HCT116 (cell line): ENCODE results near the gene CMIP. TPM values are rescaled to one million over a fixed set of nuclear protein-coding genes. Genes with fewer than 3 reads are reported as not detected.

Source experiments
- ATAC-seq: fragments of 200-7000 bp; cut with Tn5 transposase; 2 replicates; pipeline ENCODE4 v1.9.1; 2020; ENCODE audit warnings: mild to moderate bottlenecking, moderate library complexity
- BruUV-seq: library from RNA; stranded (reverse); fragments of 400-500 nt; replicated peaks from 2 replicates; lab custom pipeline; 2021; lab: Mats Ljungman, UMichigan
- CTCF ChIA-PET: fragments of 300-600 bp; sonication (Branson Sonifier 250); formaldehyde crosslinking; loops from one replicate; lab custom pipeline; 2021; ENCODE audit warnings: antibody characterized with exemption; lab: Charles Lee
- POLR2A ChIA-PET: fragments of 300-600, 350-600 bp; sonication (Branson Sonifier 250); formaldehyde crosslinking; loops from one replicate; lab custom pipeline; 2021; ENCODE audit warnings: antibody characterized with exemption; lab: Charles Lee
- RAD21 ChIA-PET, 2 experiments: fragments of 300-600 bp; sonication (Branson Sonifier 250); formaldehyde crosslinking; loops; one replicate each; lab custom pipeline; 2023; ENCODE audit warnings: low total read pairs in 2 of 2; ENCODE audit not compliant: uncharacterized antibody in 2 of 2, unreplicated experiment in 2 of 2, low non-redundant PET in 1 of 2; lab: Charles Lee
- DNase-seq: peaks from one replicate; pipeline ENCODE4 v3.0.0-alpha.2; 2010; ENCODE audit warnings: low read depth, low spot score
- H2AFZ ChIP-seq: fragments of 200-600 bp; shearing (Covaris generic), sonication (generic); 2 replicates; pipeline ENCODE4 v1.6.1; 2017; ENCODE audit warnings: low read depth, mixed run types, mixed read lengths, antibody characterized with exemption, low read length; ENCODE audit not compliant: poor library complexity, severe bottlenecking
- H3K27ac ChIP-seq: 2 replicates; pipeline ENCODE4 v1.5.1; 2012; ENCODE audit warnings: low read depth, low read length
- H3K27me3 ChIP-seq: fragments of 200-600 bp; sonication (generic); 2 replicates; pipeline ENCODE4 v1.6.1; 2016; ENCODE audit warnings: mixed run types, low read length, mixed read lengths; ENCODE audit not compliant: insufficient read depth
- H3K36me3 ChIP-seq, 2 experiments: fragments of 200-500 bp in 1 of 2; fragments of 200-600 bp in 1 of 2; sonication (Bioruptor generic) in 1 of 2; sonication (generic) in 1 of 2; 2 replicates each; pipeline versions ENCODE4 v1.5.1 to v1.6.1; 2014 to 2016; ENCODE audit warnings: low read length in 2 of 2, inconsistent platforms in 1 of 2, mixed read lengths in 1 of 2, mixed run types in 1 of 2; ENCODE audit not compliant: insufficient read depth in 2 of 2, control insufficient read depth in 1 of 2
- H3K4me1 ChIP-seq, 2 experiments: fragments of 200-600 bp in 1 of 2; sonication (generic) in 1 of 2; 2 replicates each; pipeline versions ENCODE4 v1.5.1 to v1.6.1; 2012 to 2017; ENCODE audit warnings: low read length in 2 of 2, inconsistent platforms in 1 of 2, mild to moderate bottlenecking in 1 of 2, mixed read lengths in 1 of 2, mixed run types in 1 of 2, moderate library complexity in 1 of 2; ENCODE audit not compliant: insufficient read depth in 2 of 2, control insufficient read depth in 1 of 2
- H3K4me2 ChIP-seq: fragments of 200-600 bp; sonication (generic); 2 replicates; pipeline ENCODE4 v1.6.1; 2017; ENCODE audit warnings: mixed run types, low read length, mixed read lengths
- H3K4me3 ChIP-seq, 2 experiments: fragments of 200-600 bp in 1 of 2; sonication (generic) in 1 of 2; replicated peaks in 1 of 2; 2 replicates each; pipeline ENCODE4 v1.5.1; 2011 to 2016; ENCODE audit warnings: low read length in 2 of 2, control low read depth in 1 of 2, low read depth in 1 of 2, mild to moderate bottlenecking in 1 of 2, mixed read lengths in 1 of 2, mixed run types in 1 of 2
- H3K79me2 ChIP-seq: fragments of 200-600 bp; sonication (generic); 2 replicates; pipeline ENCODE4 v1.6.1; 2017; ENCODE audit warnings: mild to moderate bottlenecking, mixed run types, low read length, moderate library complexity, mixed read lengths; ENCODE audit not compliant: insufficient read depth
- H3K9ac ChIP-seq: fragments of 200-600 bp; sonication (generic); 2 replicates; pipeline ENCODE4 v1.6.1; 2016; ENCODE audit warnings: low read length, mixed read lengths
- H3K9me2 ChIP-seq: fragments of 200-600 bp; sonication (generic), shearing (Covaris generic); 2 replicates; pipeline ENCODE4 v1.6.1; 2017; ENCODE audit warnings: mixed run types, mild to moderate bottlenecking, moderate library complexity; ENCODE audit not compliant: insufficient read depth
- H3K9me3 ChIP-seq, 2 experiments: fragments of 200-500 bp in 1 of 2; fragments of 200-600 bp in 1 of 2; sonication (Bioruptor generic) in 1 of 2; sonication (generic) in 1 of 2; 2 replicates each; pipeline ENCODE4 v1.6.1; 2014 to 2017; ENCODE audit warnings: low read length in 2 of 2, mixed read lengths in 2 of 2, inconsistent platforms in 1 of 2, low read depth in 1 of 2, mild to moderate bottlenecking in 1 of 2, mixed run types in 1 of 2, moderate library complexity in 1 of 2; ENCODE audit not compliant: control insufficient read depth in 1 of 2, insufficient read depth in 1 of 2
- H4K20me1 ChIP-seq: fragments of 200-600 bp; sonication (generic), shearing (Covaris generic); 2 replicates; pipeline ENCODE4 v1.6.1; 2017; ENCODE audit warnings: mixed run types, mild to moderate bottlenecking, moderate library complexity; ENCODE audit not compliant: insufficient read depth
- FOSL1 ChIP-seq: IDR thresholded peaks from 2 replicates; pipeline ENCODE4 v1.6.1; 2012; ENCODE audit warnings: low read depth
- POLR2A ChIP-seq: IDR thresholded peaks from 2 replicates; pipeline ENCODE4 v1.7.0; 2011; ENCODE audit warnings: borderline replicate concordance; ENCODE audit not compliant: insufficient read depth, insufficient read length; ENCODE audit errors: extremely low read depth
- POLR2AphosphoS5 ChIP-seq: IDR thresholded peaks from 2 replicates; pipeline ENCODE4 v1.6.1; 2011; ENCODE audit warnings: mild to moderate bottlenecking, low read depth, low read length, moderate library complexity
- SIN3A ChIP-seq: IDR thresholded peaks from 2 replicates; pipeline ENCODE4 v1.6.1; 2012; ENCODE audit warnings: low read depth
- SRF ChIP-seq: IDR thresholded peaks from 2 replicates; pipeline ENCODE4 v1.6.1; 2012; ENCODE audit warnings: low read depth
- TCF7L2 ChIP-seq: IDR thresholded peaks from 2 replicates; pipeline ENCODE4 v1.7.0; 2011; ENCODE audit warnings: borderline replicate concordance, inconsistent platforms; ENCODE audit not compliant: insufficient read depth, insufficient read length; ENCODE audit errors: extremely low read depth
- YY1 ChIP-seq: IDR thresholded peaks from 2 replicates; pipeline ENCODE4 v1.6.1; 2011; ENCODE audit warnings: low read length, low read depth, moderate library complexity, mild to moderate bottlenecking; ENCODE audit not compliant: insufficient replicate concordance; ENCODE audit errors: extremely low read depth
- intact Hi-C: fragments of 100-400 bp; cut with micrococcal nuclease; formaldehyde crosslinking; loops from 2 replicates; pipeline ENCODE4 v1.10.0; 2022
- total RNA-seq: library from RNA; stranded (reverse); gene quantifications from one replicate; pipeline ENCODE4 v1.2.1, GENCODE V29; 2021; ENCODE audit not compliant: unreplicated experiment
- TF ChIP-seq, protein P1 (sequence below): IDR thresholded peaks from 2 replicates; pipeline ENCODE4 v1.6.1; 2012; ENCODE audit warnings: low read depth
- TF ChIP-seq, protein P2 (sequence below), 3 experiments: fragments of 200-600 bp in 1 of 3; sonication (generic) in 1 of 3; IDR thresholded peaks in 2 of 3; conservative IDR thresholded peaks in 1 of 3; 2 replicates each; pipeline ENCODE4 v1.5.1; 2012 to 2017; ENCODE audit warnings: low read depth in 2 of 3, low read length in 2 of 3, antibody characterized with exemption in 1 of 3, borderline replicate concordance in 1 of 3, control low read depth in 1 of 3, mild to moderate bottlenecking in 1 of 3, mixed read lengths in 1 of 3, mixed run types in 1 of 3, moderate library complexity in 1 of 3; ENCODE audit not compliant: insufficient read depth in 1 of 3

Gene CMIP
- total RNA-seq, 1 experiment from 2014 or later: 64.6 TPM

DNA sequence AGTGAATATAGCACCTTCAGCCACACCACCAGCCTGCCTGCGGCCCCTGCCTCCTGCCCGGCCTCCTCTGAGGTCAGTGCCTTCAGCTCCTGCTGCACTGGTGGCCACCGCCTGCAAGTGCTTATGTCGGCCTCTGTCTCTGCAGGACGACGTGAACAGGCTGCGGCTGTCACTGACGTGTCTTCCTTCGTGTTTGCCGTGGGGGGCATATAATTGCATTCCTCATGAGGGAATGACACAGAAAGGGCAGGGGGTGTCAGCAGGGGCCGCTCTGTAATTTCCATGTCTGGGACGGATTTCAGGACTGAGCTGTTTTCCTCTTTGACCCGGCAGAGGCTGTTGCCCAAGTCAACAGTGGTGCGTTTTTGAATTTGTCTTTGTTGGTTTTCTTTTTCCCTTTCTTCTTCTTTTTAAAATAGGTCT, 28.5 kb downstream of the CMIP start:
- POLR2A ChIA-PET: no interaction called here
- H3K4me3 ChIP-seq: no peak overlapping the region
- no peak overlapping the region for H3K27ac ChIP-seq
- no peaks in the 10 kb centered on the region for H3K9me3 ChIP-seq
- H3K4me1 ChIP-seq: no peaks in the 10 kb centered on the region
- H3K79me2 ChIP-seq: peaks cover 95% of the 10 kb centered on the region
- intact Hi-C loops: no loop called here
- BruUV-seq: no TSS peak
- H3K9me2 ChIP-seq: no peaks in the 10 kb centered on the region
- TF ChIP-seq, protein P1, sequence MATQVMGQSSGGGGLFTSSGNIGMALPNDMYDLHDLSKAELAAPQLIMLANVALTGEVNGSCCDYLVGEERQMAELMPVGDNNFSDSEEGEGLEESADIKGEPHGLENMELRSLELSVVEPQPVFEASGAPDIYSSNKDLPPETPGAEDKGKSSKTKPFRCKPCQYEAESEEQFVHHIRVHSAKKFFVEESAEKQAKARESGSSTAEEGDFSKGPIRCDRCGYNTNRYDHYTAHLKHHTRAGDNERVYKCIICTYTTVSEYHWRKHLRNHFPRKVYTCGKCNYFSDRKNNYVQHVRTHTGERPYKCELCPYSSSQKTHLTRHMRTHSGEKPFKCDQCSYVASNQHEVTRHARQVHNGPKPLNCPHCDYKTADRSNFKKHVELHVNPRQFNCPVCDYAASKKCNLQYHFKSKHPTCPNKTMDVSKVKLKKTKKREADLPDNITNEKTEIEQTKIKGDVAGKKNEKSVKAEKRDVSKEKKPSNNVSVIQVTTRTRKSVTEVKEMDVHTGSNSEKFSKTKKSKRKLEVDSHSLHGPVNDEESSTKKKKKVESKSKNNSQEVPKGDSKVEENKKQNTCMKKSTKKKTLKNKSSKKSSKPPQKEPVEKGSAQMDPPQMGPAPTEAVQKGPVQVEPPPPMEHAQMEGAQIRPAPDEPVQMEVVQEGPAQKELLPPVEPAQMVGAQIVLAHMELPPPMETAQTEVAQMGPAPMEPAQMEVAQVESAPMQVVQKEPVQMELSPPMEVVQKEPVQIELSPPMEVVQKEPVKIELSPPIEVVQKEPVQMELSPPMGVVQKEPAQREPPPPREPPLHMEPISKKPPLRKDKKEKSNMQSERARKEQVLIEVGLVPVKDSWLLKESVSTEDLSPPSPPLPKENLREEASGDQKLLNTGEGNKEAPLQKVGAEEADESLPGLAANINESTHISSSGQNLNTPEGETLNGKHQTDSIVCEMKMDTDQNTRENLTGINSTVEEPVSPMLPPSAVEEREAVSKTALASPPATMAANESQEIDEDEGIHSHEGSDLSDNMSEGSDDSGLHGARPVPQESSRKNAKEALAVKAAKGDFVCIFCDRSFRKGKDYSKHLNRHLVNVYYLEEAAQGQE: no peak
- no peak for TF ChIP-seq SRF
- CTCF ChIA-PET: no interaction called here
- H3K4me2 ChIP-seq: no peak overlapping the region
- H3K9ac ChIP-seq: no peak overlapping the region
- RAD21 ChIA-PET: no interaction called here
- peaks cover 2 to 16% of the 10 kb centered on the region in 2 experiments; a peak in 2 of 4 replicates for H3K36me3 ChIP-seq
- H2AFZ ChIP-seq: no peak overlapping the region
- peaks cover 13% of the 10 kb centered on the region; the same call in 1 of the 2 replicates for H4K20me1 ChIP-seq
- ATAC-seq (no peak), DNase-seq (no peak)
- no peaks in the 10 kb centered on the region for H3K27me3 ChIP-seq

DNA sequence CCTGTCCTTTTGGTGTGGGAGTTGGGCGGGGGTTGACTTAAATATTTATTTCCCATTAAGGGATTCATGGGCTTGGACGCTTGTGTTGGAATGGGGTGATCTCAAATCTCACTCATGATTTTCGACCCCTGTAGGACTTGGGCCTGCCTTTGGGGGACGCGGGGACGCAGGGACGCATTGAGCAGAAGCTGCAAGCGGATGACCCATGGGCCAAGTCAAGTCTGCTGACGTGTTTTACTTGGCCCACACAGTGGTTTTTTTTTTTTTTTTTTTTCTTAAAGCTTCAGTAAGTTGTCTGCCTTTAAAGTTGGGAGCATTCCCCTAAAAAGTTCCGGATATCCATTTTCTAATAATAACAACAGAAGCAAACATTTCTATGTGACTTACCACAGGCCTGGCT, 28.9 kb downstream of the CMIP start:
- no peaks in the 10 kb centered on the region for H3K9me3 ChIP-seq
- H3K27ac ChIP-seq: no peak overlapping the region
- ChIA-PET CTCF (interaction anchor here (0.7 kb wide), 1 partner anchor 69 kb away, joined by 4 read pairs; no protein-coding TSS in a partner anchor), RAD21 (no interaction called here), POLR2A (interaction anchor here (0.8 kb wide), 1 partner anchor 12 kb away, joined by 4 read pairs; no protein-coding TSS in a partner anchor)
- intact Hi-C loops: no loop called here
- H3K36me3 ChIP-seq: peaks cover 2 to 16% of the 10 kb centered on the region in 2 experiments; a peak in 2 of 4 replicates
- ATAC-seq: no peak
- no peak overlapping the region for H3K4me3 ChIP-seq
- no peaks in the 10 kb centered on the region for H3K4me1 ChIP-seq
- BruUV-seq: no TSS peak
- H4K20me1 ChIP-seq: peaks cover 13% of the 10 kb centered on the region; the same call in 1 of the 2 replicates
- no peak overlapping the region for H2AFZ ChIP-seq
- H3K4me2 ChIP-seq: no peak overlapping the region
- no peaks in the 10 kb centered on the region for H3K27me3 ChIP-seq
- H3K9ac ChIP-seq: no peak overlapping the region
- no peak for DNase-seq
- H3K79me2 ChIP-seq: peaks cover 95% of the 10 kb centered on the region
- H3K9me2 ChIP-seq: no peaks in the 10 kb centered on the region
- TF ChIP-seq, protein P2, sequence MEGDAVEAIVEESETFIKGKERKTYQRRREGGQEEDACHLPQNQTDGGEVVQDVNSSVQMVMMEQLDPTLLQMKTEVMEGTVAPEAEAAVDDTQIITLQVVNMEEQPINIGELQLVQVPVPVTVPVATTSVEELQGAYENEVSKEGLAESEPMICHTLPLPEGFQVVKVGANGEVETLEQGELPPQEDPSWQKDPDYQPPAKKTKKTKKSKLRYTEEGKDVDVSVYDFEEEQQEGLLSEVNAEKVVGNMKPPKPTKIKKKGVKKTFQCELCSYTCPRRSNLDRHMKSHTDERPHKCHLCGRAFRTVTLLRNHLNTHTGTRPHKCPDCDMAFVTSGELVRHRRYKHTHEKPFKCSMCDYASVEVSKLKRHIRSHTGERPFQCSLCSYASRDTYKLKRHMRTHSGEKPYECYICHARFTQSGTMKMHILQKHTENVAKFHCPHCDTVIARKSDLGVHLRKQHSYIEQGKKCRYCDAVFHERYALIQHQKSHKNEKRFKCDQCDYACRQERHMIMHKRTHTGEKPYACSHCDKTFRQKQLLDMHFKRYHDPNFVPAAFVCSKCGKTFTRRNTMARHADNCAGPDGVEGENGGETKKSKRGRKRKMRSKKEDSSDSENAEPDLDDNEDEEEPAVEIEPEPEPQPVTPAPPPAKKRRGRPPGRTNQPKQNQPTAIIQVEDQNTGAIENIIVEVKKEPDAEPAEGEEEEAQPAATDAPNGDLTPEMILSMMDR (IDR thresholded peaks at IDR 0.05 in 2 of 3, conservative IDR thresholded peaks at IDR 0.05 in 1 of 3; ENCODE audit: borderline replicate concordance in 1 of 3, insufficient read depth in 1 of 3, low read depth in 2 of 3, low read length in 2 of 3): no peak
- TF ChIP-seq SIN3A (no peak), POLR2AphosphoS5 (no peak), POLR2A (no peak), SRF (no peak), FOSL1 (no peak), TCF7L2 (no peak), YY1 (no peak)
- TF ChIP-seq, protein P1: no peak
